SK-N-SH treated with all-trans-retinoic acid at 6 μM for 48 hours (cell line): ENCODE data around the gene AMH.

Experiments
- ATAC-seq: fragments of 200-7000 bp; cut with Tn5 transposase; 3 replicates; pipeline ENCODE4 v1.9.1; 2020; ENCODE audit warnings: mild to moderate bottlenecking, moderate library complexity
- ARNTL ChIP-seq: fragments of 450-650 bp; formaldehyde crosslinking; IDR thresholded peaks from 2 replicates; pipeline ENCODE4 v1.5.0; 2020; ENCODE audit warnings: low read depth, mild to moderate bottlenecking, moderate library complexity, borderline replicate concordance
- BACH2 ChIP-seq: fragments of 250-450 bp; sonication (Bioruptor Pico); IDR thresholded peaks from 2 replicates; pipeline ENCODE4 v1.9.0; 2021; ENCODE audit warnings: mild to moderate bottlenecking, borderline replicate concordance
- CREB5 ChIP-seq: fragments of 250-450 bp; sonication (Bioruptor Pico); IDR thresholded peaks from 2 replicates; pipeline ENCODE4 v1.5.1; 2020; ENCODE audit warnings: low read depth, mild to moderate bottlenecking, moderate library complexity
- CSDC2 ChIP-seq: fragments of 250-450 bp; sonication (Bioruptor Pico); IDR thresholded peaks from 2 replicates; pipeline ENCODE4 v1.5.0; 2020; ENCODE audit warnings: mild to moderate bottlenecking, moderate library complexity
- CSRNP3 ChIP-seq: fragments of 250-450 bp; sonication (Bioruptor Pico); IDR thresholded peaks from 2 replicates; pipeline ENCODE4 v1.5.1; 2021; ENCODE audit warnings: mild to moderate bottlenecking, moderate library complexity
- ESRRG ChIP-seq: fragments of 250-450 bp; sonication (Bioruptor Pico); IDR thresholded peaks from 2 replicates; pipeline ENCODE4 v1.6.1; 2021; ENCODE audit warnings: mild to moderate bottlenecking
- GLIS3 ChIP-seq: fragments of 250-450 bp; sonication (Bioruptor Pico); IDR thresholded peaks from 2 replicates; pipeline ENCODE4 v1.5.0; 2020; ENCODE audit warnings: mild to moderate bottlenecking, moderate library complexity
- ISL1 ChIP-seq: fragments of 250-450 bp; sonication (Bioruptor Pico); IDR thresholded peaks from 2 replicates; pipeline ENCODE4 v2.1.2; 2022; ENCODE audit warnings: mild to moderate bottlenecking, moderate library complexity
- POU6F1 ChIP-seq: fragments of 250-450 bp; sonication (Bioruptor Pico); IDR thresholded peaks from 2 replicates; pipeline ENCODE4 v1.8.0; 2021; ENCODE audit warnings: low read depth, mild to moderate bottlenecking, moderate library complexity, borderline replicate concordance
- PPARA ChIP-seq: fragments of 250-450 bp; sonication (Bioruptor Pico); IDR thresholded peaks from 2 replicates; pipeline ENCODE4 v1.5.0; 2020; ENCODE audit warnings: mild to moderate bottlenecking, borderline replicate concordance
- SNAI2 ChIP-seq: fragments of 250-450 bp; sonication (Bioruptor Pico); IDR thresholded peaks from 2 replicates; pipeline ENCODE4 v1.5.0; 2020; ENCODE audit warnings: mild to moderate bottlenecking, moderate library complexity
- TCF4 ChIP-seq: fragments of 250-450 bp; sonication (Bioruptor Pico); IDR thresholded peaks from 2 replicates; pipeline ENCODE4 v1.8.0; 2021; ENCODE audit warnings: mild to moderate bottlenecking, moderate library complexity, borderline replicate concordance
- TOX ChIP-seq: fragments of 250-450 bp; sonication (Bioruptor Pico); IDR thresholded peaks from 2 replicates; pipeline ENCODE4 v1.8.0; 2021; ENCODE audit warnings: mild to moderate bottlenecking, moderate library complexity, borderline replicate concordance
- ZC3H10 ChIP-seq: fragments of 250-450 bp; sonication (Bioruptor Pico); IDR thresholded peaks from 2 replicates; pipeline ENCODE4 v1.5.1; 2021; ENCODE audit warnings: mild to moderate bottlenecking, moderate library complexity
- ZFP3 ChIP-seq: fragments of 250-450 bp; sonication (Bioruptor Pico); IDR thresholded peaks from 2 replicates; pipeline ENCODE4 v1.5.0; 2020; ENCODE audit warnings: mild to moderate bottlenecking, moderate library complexity
- ZFP30 ChIP-seq: fragments of 450-650 bp; formaldehyde crosslinking; IDR thresholded peaks from 2 replicates; pipeline ENCODE4 v1.5.0; 2022; ENCODE audit warnings: mild to moderate bottlenecking, moderate library complexity
- ZNF565 ChIP-seq: fragments of 450-650 bp; formaldehyde crosslinking; conservative IDR thresholded peaks from 2 replicates; pipeline ENCODE4 v1.5.0; 2020; ENCODE audit warnings: low read depth, mild to moderate bottlenecking, moderate library complexity
- ZNF70 ChIP-seq: fragments of 450-650 bp; formaldehyde crosslinking; IDR thresholded peaks from 2 replicates; pipeline ENCODE4 v1.5.0; 2020; ENCODE audit warnings: mild to moderate bottlenecking, moderate library complexity
- ZNF8 ChIP-seq: fragments of 450-650 bp; formaldehyde crosslinking; IDR thresholded peaks from 2 replicates; pipeline ENCODE4 v1.5.0; 2020; ENCODE audit warnings: mild to moderate bottlenecking, moderate library complexity
- TF ChIP-seq, protein P1 (sequence below): fragments of 250-450 bp; sonication (Bioruptor Pico); IDR thresholded peaks from 2 replicates; pipeline ENCODE4 v1.8.0; 2020; ENCODE audit warnings: mild to moderate bottlenecking, moderate library complexity, borderline replicate concordance

Gene AMH

DNA sequence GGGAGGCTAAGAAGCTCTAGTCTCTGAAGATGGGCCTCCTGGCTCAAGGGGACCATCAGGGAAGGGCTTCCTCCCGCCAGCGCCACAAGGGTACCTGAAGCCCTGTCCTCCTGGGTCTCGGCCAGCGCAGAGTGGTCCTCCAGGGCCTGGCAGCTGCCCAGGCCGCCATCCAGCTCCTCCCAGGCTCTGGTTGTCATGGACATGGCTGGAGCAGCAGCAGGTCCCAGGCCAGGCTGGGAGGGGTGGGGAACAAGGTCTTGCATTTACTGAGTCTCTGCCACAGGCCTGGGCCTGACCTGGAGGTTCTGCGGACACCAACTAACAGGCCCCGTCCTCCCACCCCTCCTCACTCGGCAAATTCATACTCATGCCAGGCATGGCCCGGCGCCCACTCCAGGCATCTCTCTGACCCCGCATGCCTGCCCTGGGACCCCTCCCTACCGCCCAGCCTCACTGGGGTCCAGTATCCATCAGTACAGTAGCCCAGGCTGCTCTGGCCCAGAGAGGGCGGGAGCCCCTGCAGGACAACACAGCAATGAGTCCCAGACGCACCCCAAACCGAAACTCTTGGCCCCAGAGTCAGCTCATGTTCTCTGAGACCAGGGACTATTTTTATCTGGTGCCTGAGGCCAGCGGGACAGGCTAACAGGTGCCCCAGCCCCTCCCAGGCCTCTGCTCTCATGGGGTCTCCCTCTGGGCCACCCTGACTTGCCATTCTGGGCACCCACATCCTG lies 6.2 kb downstream of the AMH start (continued):
- TF ChIP-seq ZC3H10 (CRISPR knock-in tag) (no peak), ZNF565 (CRISPR knock-in tag) (no peak), POU6F1 (CRISPR knock-in tag) (no peak), ARNTL (CRISPR knock-in tag) (no peak)

GRCh38 chr19:2255982-2256685 lies 7.0 kb downstream of the AMH start, which contains the start of gene JSRP1:
TSS of gene JSRP1 (minus strand) at chr19:2256417. CDS start at chr19:2255314, 1,103 bp downstream.
- no peak for TF ChIP-seq ZNF70 (CRISPR knock-in tag)
- no peak for TF ChIP-seq TOX (CRISPR knock-in tag)
- no peak for TF ChIP-seq TCF4 (CRISPR knock-in tag)
- no peak for TF ChIP-seq POU6F1 (CRISPR knock-in tag)
- ATAC-seq = peak; percentile 71

DNA sequence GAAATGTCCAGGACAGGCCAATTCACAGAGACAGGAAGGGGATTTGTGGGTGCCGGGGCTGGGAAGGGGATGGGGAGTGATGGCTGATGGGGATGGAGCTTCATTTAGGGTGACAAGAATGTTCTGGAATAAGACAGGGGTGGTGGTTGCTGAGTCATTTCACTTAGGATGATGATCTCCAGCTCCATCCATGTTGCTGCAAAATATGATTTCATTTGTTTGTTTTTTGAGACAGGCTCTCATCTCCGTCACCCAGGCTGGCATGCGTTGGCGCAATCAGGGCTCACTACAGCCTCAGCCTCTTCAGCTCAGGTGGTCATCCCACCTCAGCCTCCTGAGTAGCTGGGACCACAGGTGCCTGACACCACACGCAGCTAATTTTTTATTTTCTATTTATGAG lies 10.2 kb downstream of the AMH start:
- TF ChIP-seq BACH2 (CRISPR knock-in tag) (no peak), CSDC2 (no peak), ZC3H10 (CRISPR knock-in tag) (no peak), ZNF70 (CRISPR knock-in tag) (no peak), ZFP30 (CRISPR knock-in tag) (no peak), GLIS3 (CRISPR knock-in tag) (no peak), ZNF8 (no peak), PPARA (CRISPR knock-in tag) (no peak), ZNF565 (CRISPR knock-in tag) (no peak), SNAI2 (CRISPR knock-in tag) (no peak), CSRNP3 (no peak), TCF4 (CRISPR knock-in tag) (no peak), ZFP3 (CRISPR knock-in tag) (no peak), ESRRG (CRISPR knock-in tag) (no peak), ISL1 (no peak), POU6F1 (CRISPR knock-in tag) (no peak), ARNTL (CRISPR knock-in tag) (no peak), CREB5 (CRISPR knock-in tag) (no peak)
- TF ChIP-seq, protein P1, sequence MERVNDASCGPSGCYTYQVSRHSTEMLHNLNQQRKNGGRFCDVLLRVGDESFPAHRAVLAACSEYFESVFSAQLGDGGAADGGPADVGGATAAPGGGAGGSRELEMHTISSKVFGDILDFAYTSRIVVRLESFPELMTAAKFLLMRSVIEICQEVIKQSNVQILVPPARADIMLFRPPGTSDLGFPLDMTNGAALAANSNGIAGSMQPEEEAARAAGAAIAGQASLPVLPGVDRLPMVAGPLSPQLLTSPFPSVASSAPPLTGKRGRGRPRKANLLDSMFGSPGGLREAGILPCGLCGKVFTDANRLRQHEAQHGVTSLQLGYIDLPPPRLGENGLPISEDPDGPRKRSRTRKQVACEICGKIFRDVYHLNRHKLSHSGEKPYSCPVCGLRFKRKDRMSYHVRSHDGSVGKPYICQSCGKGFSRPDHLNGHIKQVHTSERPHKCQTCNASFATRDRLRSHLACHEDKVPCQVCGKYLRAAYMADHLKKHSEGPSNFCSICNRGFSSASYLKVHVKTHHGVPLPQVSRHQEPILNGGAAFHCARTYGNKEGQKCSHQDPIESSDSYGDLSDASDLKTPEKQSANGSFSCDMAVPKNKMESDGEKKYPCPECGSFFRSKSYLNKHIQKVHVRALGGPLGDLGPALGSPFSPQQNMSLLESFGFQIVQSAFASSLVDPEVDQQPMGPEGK = no peak
- no peak for ATAC-seq
